ENCODE data around the gene GABBR2. TPM values are rescaled to one million over a fixed set of nuclear protein-coding genes. Genes with fewer than 3 reads are reported as not detected.

The GABBR2 gene
- total and polyA plus RNA-seq, 8 donors, result 0.41 to 2.3 (median 0.79) TPM

- intact Hi-C loops (cut with DNase I), result loop anchor here in 1 of 2 donors (5.0 to 10.0 kb wide), 2 partner anchors 52 to 185 kb away; no protein-coding TSS in a partner anchor
- Histone ChIP-seq H3K4me1 (peaks cover 5 to 11% of the 10 kb centered on the region in 2 donors), H3K36me3 (no peaks in the 10 kb centered on the region), H3K4me3 (no peak overlapping the region), H3K9me3 (no peaks in the 10 kb centered on the region), H3K27me3 (no peaks in the 10 kb centered on the region), H3K27ac (no peak overlapping the region)
- ATAC-seq (no peak), DNase-seq (no peak)
- TF ChIP-seq, protein P1, sequence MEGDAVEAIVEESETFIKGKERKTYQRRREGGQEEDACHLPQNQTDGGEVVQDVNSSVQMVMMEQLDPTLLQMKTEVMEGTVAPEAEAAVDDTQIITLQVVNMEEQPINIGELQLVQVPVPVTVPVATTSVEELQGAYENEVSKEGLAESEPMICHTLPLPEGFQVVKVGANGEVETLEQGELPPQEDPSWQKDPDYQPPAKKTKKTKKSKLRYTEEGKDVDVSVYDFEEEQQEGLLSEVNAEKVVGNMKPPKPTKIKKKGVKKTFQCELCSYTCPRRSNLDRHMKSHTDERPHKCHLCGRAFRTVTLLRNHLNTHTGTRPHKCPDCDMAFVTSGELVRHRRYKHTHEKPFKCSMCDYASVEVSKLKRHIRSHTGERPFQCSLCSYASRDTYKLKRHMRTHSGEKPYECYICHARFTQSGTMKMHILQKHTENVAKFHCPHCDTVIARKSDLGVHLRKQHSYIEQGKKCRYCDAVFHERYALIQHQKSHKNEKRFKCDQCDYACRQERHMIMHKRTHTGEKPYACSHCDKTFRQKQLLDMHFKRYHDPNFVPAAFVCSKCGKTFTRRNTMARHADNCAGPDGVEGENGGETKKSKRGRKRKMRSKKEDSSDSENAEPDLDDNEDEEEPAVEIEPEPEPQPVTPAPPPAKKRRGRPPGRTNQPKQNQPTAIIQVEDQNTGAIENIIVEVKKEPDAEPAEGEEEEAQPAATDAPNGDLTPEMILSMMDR (IDR thresholded peaks at IDR 0.05), result no peak
These were observed 448.9 kb downstream of the GABBR2 start for GRCh38 chr9:98259791-98260190.

GRCh38 chr9:98256756-98257155 lies 452.0 kb downstream of the GABBR2 start:
- Histone ChIP-seq H3K27ac (peak overlapping the region; percentile 98 to 99), H3K27me3 (no peaks in the 10 kb centered on the region), H3K4me3 (peak overlapping the region; percentile 62 to 96), H3K36me3 (peaks cover 0 to 14% of the 10 kb centered on the region in 2 donors), H3K4me1 (peaks cover 10 to 40% of the 10 kb centered on the region in 2 donors), H3K9me3 (no peaks in the 10 kb centered on the region)
- no peak for ATAC-seq
- DNase-seq, result peak in 1 of 4 donors; percentile 24
- intact Hi-C loops (cut with DNase I), result no loop called here
- TF ChIP-seq, protein P1 (IDR thresholded peaks at IDR 0.05), result no peak

GRCh38 chr9:98255578-98256296 lies 453.0 kb downstream of the GABBR2 start, which contains the start of gene TBC1D2:
Gene TBC1D2 (minus strand): TSS chr9:98255649. CDS start chr9:98255541, 108 bp downstream.
- DNase-seq (peak; percentile 96 to 100 (median 98)), ATAC-seq (peak; percentile 91)
- Histone ChIP-seq H3K9me3 (no peaks in the 10 kb centered on the region), H3K27me3 (no peaks in the 10 kb centered on the region), H3K4me1 (peaks cover 14 to 50% of the 10 kb centered on the region in 2 donors), H3K36me3 (peaks cover 0 to 17% of the 10 kb centered on the region in 2 donors), H3K4me3 (peak within 1 kb of the TSS; percentile 62 to 96), H3K27ac (peak within 1 kb of the TSS; percentile 98 to 99)
- TF ChIP-seq, protein P1 (IDR thresholded peaks at IDR 0.05), result no peak
- intact Hi-C loops (cut with DNase I), result no loop called here

DNA sequence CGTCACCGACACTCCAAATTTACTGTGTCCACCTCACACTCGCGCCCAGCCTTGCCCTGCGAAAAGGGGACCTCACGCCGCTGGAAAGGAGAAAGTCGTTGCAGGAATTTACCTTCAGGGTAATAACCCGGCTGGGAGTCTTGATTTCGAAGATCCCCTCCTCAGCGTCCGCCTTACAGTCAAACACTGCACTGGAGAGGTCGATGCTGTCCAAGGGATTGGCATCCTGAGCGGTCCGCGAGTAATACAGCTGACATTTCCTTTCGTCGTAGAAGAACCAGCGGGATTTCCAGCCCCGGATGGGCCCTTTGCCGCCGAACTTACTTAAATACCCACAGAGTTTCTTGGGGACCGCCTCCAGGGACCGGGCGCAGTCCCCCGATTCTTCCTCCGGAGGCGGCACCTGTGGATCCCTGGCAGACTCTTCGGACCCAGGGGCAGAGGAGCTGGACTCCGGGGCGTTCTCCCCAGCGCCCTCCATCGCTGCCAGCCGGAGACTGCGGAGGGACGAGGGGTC lies 453.6 kb downstream of the GABBR2 start:
- DNase-seq (peak in 1 of 4 donors; percentile 38), ATAC-seq (peak; percentile 13)
- Histone ChIP-seq H3K27ac (peak overlapping the region; percentile 98 to 99), H3K36me3 (peaks cover 0 to 22% of the 10 kb centered on the region in 2 donors), H3K4me1 (peaks cover 20 to 56% of the 10 kb centered on the region in 2 donors), H3K27me3 (no peaks in the 10 kb centered on the region), H3K9me3 (no peaks in the 10 kb centered on the region), H3K4me3 (peak overlapping the region; percentile 62 to 96)
- TF ChIP-seq, protein P1 (IDR thresholded peaks at IDR 0.05), result no peak
- intact Hi-C loops (cut with DNase I), result no loop called here

All from left lung (tissue), 10 donors.